ENCODE results near the gene RASL12.
"Not testable (repeated sequence)": the region's sequence is repeated elsewhere in the genome, so short reads cannot be mapped to it uniquely, and the experiment has no call there.

Gene RASL12, protein sequence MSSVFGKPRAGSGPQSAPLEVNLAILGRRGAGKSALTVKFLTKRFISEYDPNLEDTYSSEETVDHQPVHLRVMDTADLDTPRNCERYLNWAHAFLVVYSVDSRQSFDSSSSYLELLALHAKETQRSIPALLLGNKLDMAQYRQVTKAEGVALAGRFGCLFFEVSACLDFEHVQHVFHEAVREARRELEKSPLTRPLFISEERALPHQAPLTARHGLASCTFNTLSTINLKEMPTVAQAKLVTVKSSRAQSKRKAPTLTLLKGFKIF

DNA sequence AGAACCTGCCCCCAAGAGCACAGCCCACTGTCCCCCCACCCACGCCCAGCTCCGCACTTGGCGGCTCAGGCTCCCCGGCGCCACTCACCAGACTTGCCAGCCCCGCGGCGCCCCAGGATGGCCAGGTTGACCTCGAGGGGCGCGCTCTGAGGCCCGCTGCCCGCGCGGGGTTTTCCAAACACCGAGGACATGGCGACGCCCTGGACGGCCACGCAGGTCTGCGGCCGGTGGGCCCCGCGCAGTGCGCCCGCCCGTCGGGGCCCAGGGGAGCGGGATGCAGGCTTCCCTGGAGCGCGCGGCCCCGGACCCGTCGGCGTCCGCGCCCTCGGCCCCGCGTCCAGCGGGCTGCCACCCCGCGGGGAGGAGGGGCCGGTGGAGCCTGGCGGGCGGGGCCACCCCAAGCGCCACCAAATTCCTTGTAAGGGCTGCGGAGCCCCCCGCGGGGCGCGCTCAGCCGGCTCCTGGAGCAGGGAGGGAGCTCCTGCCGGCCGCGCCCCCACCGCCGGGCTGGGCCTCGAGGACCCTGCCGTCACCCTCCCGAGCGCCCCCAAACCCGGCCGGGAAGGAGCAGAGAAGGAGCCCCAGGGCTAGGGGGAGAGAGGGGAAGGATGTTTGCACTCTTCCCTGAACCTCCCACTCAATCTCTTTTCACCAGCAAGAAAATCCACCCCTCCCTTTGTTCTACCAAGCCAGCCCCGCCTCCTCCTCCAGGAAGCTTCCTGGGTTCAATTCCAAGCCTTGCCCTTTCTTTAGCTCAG is at the start of gene RASL12:
RASL12 (minus strand) TSS at position 347 of the 758 bp plus-strand sequence; CDS start at position 191, 156 bp downstream.
- DNase-seq: peak; percentile 47

GRCh38 chr15:65115542-65115941 is 47.8 kb upstream of the RASL12 start:
- no peak for DNase-seq

DNA sequence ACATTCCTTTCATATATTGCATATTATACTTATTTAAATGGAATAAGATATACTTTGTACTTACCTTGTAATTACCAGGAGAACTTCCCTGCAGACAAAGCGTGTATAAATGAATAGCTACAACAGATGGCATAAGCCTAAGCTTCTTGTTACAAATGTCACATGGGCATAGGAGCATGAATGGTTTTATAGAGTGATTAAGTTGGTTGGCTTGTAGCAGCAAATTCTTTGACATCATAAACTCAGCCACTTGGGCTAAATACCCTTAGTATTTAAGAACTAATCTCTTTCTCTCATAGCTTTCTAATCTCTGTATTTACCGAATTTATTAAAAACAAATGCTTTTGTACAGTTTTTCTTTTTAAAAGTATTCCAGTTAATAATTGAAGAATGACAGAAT is 47.3 kb upstream of the RASL12 start, which contains the start of gene UBAP1L:
UBAP1L (minus strand) TSS at position 115 of the 400 bp plus-strand sequence. CDS start 8,985 bp downstream, outside the sequence.
- DNase-seq: no peak

DNA sequence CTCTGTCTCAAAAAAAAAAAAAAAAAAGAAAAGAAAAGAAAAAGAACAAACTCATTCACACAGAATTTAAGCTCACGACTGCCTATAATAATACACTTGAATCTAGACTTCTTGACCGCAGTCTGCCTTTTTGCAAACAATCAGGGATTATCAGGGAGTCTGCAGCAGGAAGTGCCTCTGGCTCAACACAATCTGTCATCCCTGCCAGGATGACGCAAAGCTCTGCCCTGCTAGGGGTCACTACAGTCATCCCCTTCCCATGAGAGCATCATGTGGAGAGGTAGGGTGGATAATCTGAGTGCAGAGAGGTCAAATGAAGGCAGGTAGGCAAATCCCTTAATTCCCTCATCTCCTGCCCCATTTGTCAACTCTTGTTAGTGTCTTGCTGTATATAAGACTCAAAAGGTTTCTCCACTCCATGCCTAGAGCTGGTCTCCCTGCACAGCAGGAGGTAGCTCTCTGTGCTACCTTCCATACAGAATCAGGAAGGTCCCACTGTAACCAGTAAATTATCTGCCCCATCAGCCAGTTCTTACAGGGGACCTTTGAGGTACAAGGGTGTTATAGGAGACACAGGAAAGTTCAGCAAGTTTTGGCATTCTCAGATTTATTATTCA is 43.0 kb upstream of the RASL12 start:
- no peak for DNase-seq

GRCh38 chr15:65106011-65106590 is 38.3 kb upstream of the RASL12 start:
- DNase-seq: no peak

DNA sequence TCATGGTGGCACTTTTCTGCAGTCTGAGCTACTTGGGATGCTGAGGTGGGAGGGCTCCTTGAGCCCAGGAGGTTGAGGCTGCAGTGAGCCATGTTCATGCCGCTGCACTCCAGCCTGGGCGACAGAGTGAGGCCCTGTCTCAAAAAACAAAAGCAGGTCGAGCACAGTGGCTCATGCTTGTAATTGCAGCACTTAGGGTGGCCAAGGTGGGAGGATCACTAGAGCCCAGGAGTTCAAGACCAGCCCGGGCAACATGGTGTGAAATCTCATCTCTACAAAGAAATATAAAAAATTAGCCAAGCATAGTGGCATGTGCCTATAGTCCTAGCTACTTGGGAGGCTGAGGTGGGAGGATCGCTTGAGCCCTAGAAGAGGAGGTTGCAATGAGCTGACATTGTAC is 37.2 kb upstream of the RASL12 start:
- no peak for DNase-seq

GRCh38 chr15:65102912-65103311 is 35.1 kb upstream of the RASL12 start:
- no peak for DNase-seq

GRCh38 chr15:65101891-65102708 is 34.3 kb upstream of the RASL12 start:
- no peak for DNase-seq

DNA sequence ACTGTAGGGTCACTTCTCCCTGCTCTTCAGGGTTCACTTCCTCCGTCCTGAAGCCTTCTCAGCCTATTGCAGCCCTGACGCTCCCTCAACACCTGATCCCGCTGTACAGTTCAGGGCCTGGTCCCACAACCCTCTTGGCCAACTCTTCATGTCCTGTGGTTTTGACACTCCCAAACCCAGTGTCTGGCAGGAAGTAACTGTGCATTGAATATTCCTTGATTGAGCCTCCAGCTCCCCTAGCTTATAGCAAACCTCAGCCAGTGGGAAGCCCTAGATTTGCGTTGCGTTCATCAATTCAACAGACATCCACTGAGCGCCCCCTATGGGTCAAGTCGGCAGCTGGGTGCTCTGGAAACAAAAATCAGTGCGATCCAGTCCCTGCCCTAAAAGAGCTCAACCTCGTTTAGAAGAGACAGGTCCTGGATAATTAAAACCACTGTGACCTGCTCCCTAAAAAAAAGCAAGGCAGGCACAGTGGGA is 33.7 kb upstream of the RASL12 start:
- DNase-seq: peak; percentile 85

DNA sequence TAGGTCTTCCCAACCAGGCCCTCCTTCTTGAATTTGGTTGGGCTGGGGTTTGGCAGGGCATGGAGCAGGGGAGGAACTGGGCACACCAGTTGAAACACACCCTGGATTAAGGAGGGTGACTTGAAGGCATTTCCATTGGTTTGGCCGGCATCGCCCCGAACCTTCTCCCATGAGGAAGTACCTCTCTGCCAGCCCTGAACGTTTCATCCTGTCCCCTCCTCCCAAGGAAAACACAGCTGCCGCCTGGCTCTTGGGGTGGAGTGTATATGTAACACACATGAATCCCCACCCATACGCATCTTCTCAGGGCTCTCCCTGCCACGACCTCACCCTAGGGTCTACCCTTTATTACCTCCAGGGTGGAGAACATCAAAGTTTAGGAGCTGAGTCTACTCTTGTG is 32.7 kb upstream of the RASL12 start:
- no peak for DNase-seq

- not testable (repeated sequence) for DNase-seq
Measured at GRCh38 chr15:65099801-65100200, 32.0 kb upstream of the RASL12 start.

- DNase-seq: no peak
Measured at GRCh38 chr15:65099336-65099735, 31.5 kb upstream of the RASL12 start.

GRCh38 chr15:65097651-65098263 is 30.0 kb upstream of the RASL12 start:
- DNase-seq: no peak

DNA sequence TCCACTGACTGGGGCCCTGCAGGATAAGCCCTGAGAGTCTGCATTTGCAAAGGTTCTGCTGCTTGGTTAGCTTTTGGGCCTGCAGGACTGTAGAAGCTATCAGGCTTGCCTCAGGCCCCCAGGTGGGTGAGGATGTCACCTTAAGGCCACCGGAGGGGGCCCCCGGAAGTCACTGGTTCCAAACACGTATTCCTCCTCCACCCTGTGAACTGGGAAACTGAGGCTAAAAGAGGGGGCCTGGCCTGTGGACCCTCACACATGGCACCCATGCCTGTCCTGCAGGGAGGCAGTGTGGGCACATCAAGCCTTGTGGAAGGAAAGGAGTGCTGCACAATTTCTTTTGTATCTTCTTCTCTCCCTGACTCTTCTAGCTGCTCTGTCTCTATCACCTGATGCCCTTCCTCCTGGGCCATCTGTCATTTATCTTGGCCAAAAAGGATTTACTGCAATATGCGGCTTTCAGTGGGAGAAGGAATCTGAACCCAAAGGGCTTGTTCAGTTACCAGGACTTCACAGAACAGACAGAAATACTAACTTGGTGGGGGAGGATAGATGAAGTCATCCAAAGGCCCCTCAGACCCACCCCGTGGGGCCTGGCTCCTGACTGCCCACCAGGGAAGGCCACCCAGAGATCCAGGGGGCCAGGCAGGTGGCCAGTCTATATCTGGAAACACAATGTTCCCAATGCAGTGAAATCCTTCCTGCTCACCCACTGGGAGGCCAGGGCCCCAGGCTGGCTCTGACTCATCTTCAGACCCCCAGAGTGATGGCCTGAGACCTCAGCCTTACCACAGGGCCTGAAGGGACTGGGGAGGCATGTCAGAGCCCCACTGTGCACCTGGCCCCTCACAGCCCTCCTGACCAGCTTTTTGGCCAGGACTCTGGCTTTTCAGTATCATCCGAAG is 28.9 kb upstream of the RASL12 start:
- DNase-seq: no peak

DNA sequence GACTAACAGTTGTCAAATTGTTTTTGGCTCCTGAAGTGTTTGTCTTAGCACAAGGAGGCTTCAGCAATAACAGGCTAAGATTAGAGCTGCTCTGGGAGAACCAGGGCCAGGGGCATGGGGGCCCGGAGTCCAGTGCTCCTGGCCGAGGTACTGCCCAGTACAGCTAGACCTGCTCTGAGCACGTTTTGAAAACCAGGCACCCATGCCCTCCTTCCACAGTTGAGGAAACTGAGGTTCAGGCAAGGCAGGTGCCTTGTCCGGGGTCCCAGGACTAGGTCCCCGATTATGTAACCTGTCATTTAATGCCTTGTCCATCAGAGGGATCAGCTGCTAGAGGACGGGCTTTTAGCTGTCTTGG is 27.9 kb upstream of the RASL12 start:
- DNase-seq: no peak

DNA sequence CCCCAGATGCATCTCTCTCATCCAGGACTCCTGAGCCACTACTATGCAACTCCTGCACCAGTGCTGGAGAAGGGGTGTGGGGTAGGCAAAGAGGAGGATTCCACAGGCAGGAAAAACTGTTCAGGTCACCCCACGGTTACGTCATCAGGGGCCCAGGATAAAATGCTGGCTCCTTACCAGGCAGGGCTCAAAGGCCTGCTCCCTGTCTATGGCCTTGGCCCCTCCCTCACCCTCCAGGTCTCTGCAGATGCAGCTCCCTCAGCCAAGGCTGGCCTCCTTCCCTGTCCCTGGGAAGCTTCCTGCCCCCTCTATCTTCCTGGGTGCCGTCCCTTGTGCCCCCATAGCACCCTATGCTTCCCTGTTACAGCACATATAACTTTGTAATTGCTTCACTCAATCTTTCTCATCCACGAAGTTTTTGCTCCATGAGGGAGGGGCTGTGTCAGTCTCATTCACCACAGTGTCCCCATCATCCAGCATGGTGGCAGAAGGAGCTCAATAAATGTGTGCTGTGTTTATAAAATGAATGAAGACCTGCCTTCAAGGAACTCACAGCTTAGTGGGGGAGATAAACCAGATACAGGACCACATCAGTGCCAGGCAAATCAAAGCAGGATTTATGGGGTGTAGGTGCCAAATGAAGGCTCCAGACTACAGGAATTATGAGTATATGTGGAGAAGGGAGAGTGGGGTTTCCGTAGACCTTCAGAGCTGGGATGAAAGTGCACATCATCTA is 27.4 kb upstream of the RASL12 start:
- DNase-seq: no peak

DNA sequence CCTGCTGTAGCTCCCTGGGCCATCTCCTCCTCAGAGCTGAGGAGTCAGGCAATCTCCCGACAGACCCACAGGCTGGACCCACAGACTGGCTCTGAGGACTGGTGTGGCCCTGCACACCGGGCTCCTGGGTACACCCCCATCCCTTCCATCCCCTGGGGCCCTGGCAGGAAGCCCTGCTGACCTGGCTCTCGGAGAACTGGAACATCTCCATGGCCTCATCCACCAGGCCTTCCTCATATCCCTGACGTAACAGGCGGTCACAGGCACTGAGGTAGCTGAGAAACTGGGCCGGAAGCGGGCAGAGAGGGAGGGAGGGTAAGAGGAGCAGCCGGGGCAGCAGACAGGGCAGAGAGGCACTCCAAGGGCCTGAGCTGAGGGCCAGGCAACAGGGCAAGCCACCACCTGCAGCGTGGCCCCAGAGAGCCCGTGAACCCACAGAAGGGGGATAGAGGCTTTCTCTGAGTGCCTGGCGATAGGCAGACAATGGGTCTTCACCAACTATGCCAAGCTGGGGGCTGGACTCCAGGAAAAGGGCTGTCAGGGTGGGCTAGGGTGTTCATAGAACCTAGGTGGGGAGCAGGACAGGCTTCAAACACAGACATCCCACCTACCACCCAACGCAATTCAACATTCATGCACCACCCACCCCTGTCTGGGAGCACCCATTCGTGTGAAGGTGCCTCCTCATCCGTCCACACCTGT is 26.7 kb upstream of the RASL12 start:
- DNase-seq: no peak

DNA sequence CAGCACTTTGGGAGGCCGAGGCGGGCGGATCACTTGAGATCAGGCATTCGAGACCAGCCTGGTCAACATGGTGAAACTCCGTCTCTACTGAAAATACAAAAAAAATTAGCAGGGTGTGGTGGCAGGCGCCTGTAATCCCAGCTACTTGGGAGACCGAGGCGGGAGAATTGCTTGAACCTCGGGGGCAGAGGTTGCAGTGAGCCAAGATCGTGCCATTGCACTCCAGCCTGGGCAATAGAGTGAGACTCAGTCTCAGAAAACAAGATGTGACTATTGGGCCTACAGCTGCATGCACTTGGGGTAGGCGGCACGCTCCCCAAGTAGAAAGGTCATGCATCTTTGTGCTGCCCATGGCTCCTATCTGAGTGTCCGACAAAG is 26.0 kb upstream of the RASL12 start:
- DNase-seq: not testable (repeated sequence)
